Measurements from ENCODE around the gene KLF16.

GRCh38 chr19:1868971-1869370 is 5.6 kb upstream of the KLF16 start:
- TF ChIP-seq, protein P1, sequence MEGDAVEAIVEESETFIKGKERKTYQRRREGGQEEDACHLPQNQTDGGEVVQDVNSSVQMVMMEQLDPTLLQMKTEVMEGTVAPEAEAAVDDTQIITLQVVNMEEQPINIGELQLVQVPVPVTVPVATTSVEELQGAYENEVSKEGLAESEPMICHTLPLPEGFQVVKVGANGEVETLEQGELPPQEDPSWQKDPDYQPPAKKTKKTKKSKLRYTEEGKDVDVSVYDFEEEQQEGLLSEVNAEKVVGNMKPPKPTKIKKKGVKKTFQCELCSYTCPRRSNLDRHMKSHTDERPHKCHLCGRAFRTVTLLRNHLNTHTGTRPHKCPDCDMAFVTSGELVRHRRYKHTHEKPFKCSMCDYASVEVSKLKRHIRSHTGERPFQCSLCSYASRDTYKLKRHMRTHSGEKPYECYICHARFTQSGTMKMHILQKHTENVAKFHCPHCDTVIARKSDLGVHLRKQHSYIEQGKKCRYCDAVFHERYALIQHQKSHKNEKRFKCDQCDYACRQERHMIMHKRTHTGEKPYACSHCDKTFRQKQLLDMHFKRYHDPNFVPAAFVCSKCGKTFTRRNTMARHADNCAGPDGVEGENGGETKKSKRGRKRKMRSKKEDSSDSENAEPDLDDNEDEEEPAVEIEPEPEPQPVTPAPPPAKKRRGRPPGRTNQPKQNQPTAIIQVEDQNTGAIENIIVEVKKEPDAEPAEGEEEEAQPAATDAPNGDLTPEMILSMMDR (IDR thresholded peaks at IDR 0.05), result no peak
- no peak for TF ChIP-seq POLR2A (IDR thresholded peaks at IDR 0.05)
